HepG2 (cell line): ENCODE measurements around the gene TMEM185B. TPM values are rescaled to one million over a fixed set of nuclear protein-coding genes. Genes with fewer than 3 reads are reported as not detected.
A peak's percentile ranks its signal among the peaks of the same experiment; 100 is the strongest.

ENCODE experiments used
- AKNA ChIP-seq: sonication (generic); formaldehyde crosslinking; IDR thresholded peaks from 2 replicates; pipeline ENCODE4 v1.4.0; 2020; ENCODE audit warnings: missing genetic modification reagents, borderline replicate concordance
- ATF1 ChIP-seq: IDR thresholded peaks from 2 replicates; pipeline ENCODE4 v1.6.1; 2016; ENCODE audit warnings: mild to moderate bottlenecking, control low read depth
- CHD2 ChIP-seq: IDR thresholded peaks from 2 replicates; pipeline ENCODE4 v1.6.1; 2011; ENCODE audit warnings: low read depth, low read length, improper control_type of control experiment
- DMTF1 ChIP-seq: sonication (generic); formaldehyde crosslinking; IDR thresholded peaks from 2 replicates; pipeline ENCODE4 v1.4.0; 2020; ENCODE audit warnings: mild to moderate bottlenecking, missing genetic modification reagents
- FOSL2 ChIP-seq: sonication (generic); formaldehyde crosslinking; IDR thresholded peaks from 2 replicates; pipeline ENCODE4 v1.4.0; 2020; ENCODE audit warnings: missing genetic modification reagents
- HNF1A ChIP-seq, 2 experiments: sonication (generic) in 1 of 2; formaldehyde crosslinking in 1 of 2; IDR thresholded peaks; 2 replicates each; pipeline versions ENCODE4 v1.4.0 to v1.6.1; 2016 to 2020; ENCODE audit warnings: borderline replicate concordance in 1 of 2, low read depth in 1 of 2, mild to moderate bottlenecking in 1 of 2, missing genetic modification reagents in 1 of 2
- IRF9 ChIP-seq: sonication (generic); formaldehyde crosslinking; IDR thresholded peaks from 2 replicates; pipeline ENCODE4 v1.8.0; 2022; ENCODE audit warnings: missing genetic modification reagents, mild to moderate bottlenecking, borderline replicate concordance
- POGK ChIP-seq: sonication (generic); formaldehyde crosslinking; conservative IDR thresholded peaks from 2 replicates; pipeline ENCODE4 v1.8.0; 2022; ENCODE audit warnings: mild to moderate bottlenecking, moderate library complexity, missing genetic modification reagents
- RBAK ChIP-seq: sonication (generic); formaldehyde crosslinking; IDR thresholded peaks from 2 replicates; pipeline ENCODE4 v1.5.1; 2020; ENCODE audit warnings: mild to moderate bottlenecking, missing genetic modification reagents
- SRSF4 ChIP-seq: fragments of 200-400 bp; formaldehyde crosslinking; IDR thresholded peaks from one replicate; pipeline ENCODE4 v1.6.1; 2018; ENCODE audit warnings: mild to moderate bottlenecking, low read depth, low read length, moderate library complexity; ENCODE audit not compliant: poor library complexity, severe bottlenecking
- ZNF598 ChIP-seq: sonication (generic); formaldehyde crosslinking; IDR thresholded peaks from 2 replicates; pipeline ENCODE4 v1.5.1; 2020; ENCODE audit warnings: mild to moderate bottlenecking, missing genetic modification reagents, borderline replicate concordance
- polyA plus RNA-seq, 8 experiments: library from polyadenylated mRNA; depleted of rRNA in 3 of 8; stranded (reverse) in 7 of 8; unstranded in 1 of 8; fragments of >200 nt; fragmentation: Illumina TruSeq in 4 of 8; extraction: Trizol in 4 of 8; gene quantifications; 2 replicates each; pipeline versions ENCODE4 v1.2.1 to v1.2.3, GENCODE V29; 2011 to 2016; ENCODE audit warnings: low read depth in 4 of 8, missing spikeins in 1 of 8, mixed read lengths in 1 of 8; ENCODE audit not compliant: insufficient read depth in 1 of 8
- total RNA-seq, 5 experiments: library from RNA; depleted of rRNA; stranded (reverse); fragments of >200 nt; fragmentation: Illumina TruSeq; extraction: Trizol; gene quantifications; 2 replicates each; pipeline ENCODE4 v1.2.3, GENCODE V29; 2016; ENCODE audit warnings: low read depth in 1 of 5

The TMEM185B gene
- total and polyA plus RNA-seq, 2 of the 13 experiments (the other 11 are each of a cell fraction or from before 2014, with no cell fraction given) = 5.6 to 7.0 TPM

GRCh38 chr2:120252225-120253020, 29.2 kb upstream of the TMEM185B start, which contains the start of gene RALB (continued):
- TF ChIP-seq DMTF1 (no peak), IRF9 (CRISPR knock-in tag) (peak; percentile 16; the same call in 1 of the 2 replicates), SRSF4 (no peak), RBAK (CRISPR knock-in tag) (no peak), POGK (CRISPR knock-in tag) (no peak; the same call in 1 of the 2 replicates), AKNA (CRISPR knock-in tag) (no peak), ZNF598 (CRISPR knock-in tag) (peak; percentile 83), HNF1A (IDR thresholded peaks at IDR 0.05; ENCODE audit: low read depth) (no peak), HNF1A (CRISPR knock-in tag; IDR thresholded peaks at IDR 0.05; ENCODE audit: borderline replicate concordance) (0 out of 2 replicates have a peak, but pooled peaks have one; percentile 18), CHD2 (no peak), FOSL2 (CRISPR knock-in tag) (no peak; the same call in 1 of the 2 replicates), ATF1 (no peak)
